ENCODE measurements around the gene MBOAT2.

- no peak for TF ChIP-seq POLR2A (IDR thresholded peaks at IDR 0.05)
- TF ChIP-seq, protein P1, sequence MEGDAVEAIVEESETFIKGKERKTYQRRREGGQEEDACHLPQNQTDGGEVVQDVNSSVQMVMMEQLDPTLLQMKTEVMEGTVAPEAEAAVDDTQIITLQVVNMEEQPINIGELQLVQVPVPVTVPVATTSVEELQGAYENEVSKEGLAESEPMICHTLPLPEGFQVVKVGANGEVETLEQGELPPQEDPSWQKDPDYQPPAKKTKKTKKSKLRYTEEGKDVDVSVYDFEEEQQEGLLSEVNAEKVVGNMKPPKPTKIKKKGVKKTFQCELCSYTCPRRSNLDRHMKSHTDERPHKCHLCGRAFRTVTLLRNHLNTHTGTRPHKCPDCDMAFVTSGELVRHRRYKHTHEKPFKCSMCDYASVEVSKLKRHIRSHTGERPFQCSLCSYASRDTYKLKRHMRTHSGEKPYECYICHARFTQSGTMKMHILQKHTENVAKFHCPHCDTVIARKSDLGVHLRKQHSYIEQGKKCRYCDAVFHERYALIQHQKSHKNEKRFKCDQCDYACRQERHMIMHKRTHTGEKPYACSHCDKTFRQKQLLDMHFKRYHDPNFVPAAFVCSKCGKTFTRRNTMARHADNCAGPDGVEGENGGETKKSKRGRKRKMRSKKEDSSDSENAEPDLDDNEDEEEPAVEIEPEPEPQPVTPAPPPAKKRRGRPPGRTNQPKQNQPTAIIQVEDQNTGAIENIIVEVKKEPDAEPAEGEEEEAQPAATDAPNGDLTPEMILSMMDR (IDR thresholded peaks at IDR 0.05): no peak
Measured at GRCh38 chr2:9027884-9028283, 24.4 kb upstream of the MBOAT2 start.
